ENCODE results near the gene PBRM1. TPM values are rescaled to one million over a fixed set of nuclear protein-coding genes. Genes with fewer than 3 reads are reported as not detected.

The PBRM1 gene
- total and polyA plus RNA-seq, 2 of the 8 experiments (the other 6 are each of a cell fraction or from before 2014, with no cell fraction given) = 19.3 to 65.8 TPM

- no peak for TF ChIP-seq NANOG (IDR thresholded peaks at IDR 0.05; ENCODE audit: insufficient read depth, low read depth, low read length, poor library complexity, severe bottlenecking)
- TF ChIP-seq BCL11A (IDR thresholded peaks at IDR 0.05; ENCODE audit: low read depth in 2 of 2, low read length in 2 of 2) = no peak
- no peak for TF ChIP-seq NRF1 (IDR thresholded peaks at IDR 0.05; ENCODE audit: low read depth, low read length)
- no peak for TF ChIP-seq POLR2A (IDR thresholded peaks at IDR 0.05; ENCODE audit: control extremely low read depth in 1 of 2, low read depth in 2 of 2, low read length in 2 of 2)
- TF ChIP-seq ATF3 (IDR thresholded peaks at IDR 0.05; ENCODE audit: insufficient read depth, low read depth, low read length) = no peak
- TF ChIP-seq, protein P1, sequence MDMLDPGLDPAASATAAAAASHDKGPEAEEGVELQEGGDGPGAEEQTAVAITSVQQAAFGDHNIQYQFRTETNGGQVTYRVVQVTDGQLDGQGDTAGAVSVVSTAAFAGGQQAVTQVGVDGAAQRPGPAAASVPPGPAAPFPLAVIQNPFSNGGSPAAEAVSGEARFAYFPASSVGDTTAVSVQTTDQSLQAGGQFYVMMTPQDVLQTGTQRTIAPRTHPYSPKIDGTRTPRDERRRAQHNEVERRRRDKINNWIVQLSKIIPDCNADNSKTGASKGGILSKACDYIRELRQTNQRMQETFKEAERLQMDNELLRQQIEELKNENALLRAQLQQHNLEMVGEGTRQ (IDR thresholded peaks at IDR 0.05; ENCODE audit: low read length) = no peak
- TF ChIP-seq SP4 (IDR thresholded peaks at IDR 0.05; ENCODE audit: low read length) = no peak
These were observed 163.6 kb downstream of the PBRM1 start (continued) for GRCh38 chr3:52521881-52522650.

All from H1 (cell line).